Endothelial cell of umbilical vein (primary cell): ENCODE data around the gene NELFA. TPM values are rescaled to one million over a fixed set of nuclear protein-coding genes. Genes with fewer than 3 reads are reported as not detected.

Experiments used
- BruUV-seq: library from RNA; stranded (reverse); fragments of 400-500 nt; replicated peaks from 2 replicates; lab custom pipeline; 2021; lab: Mats Ljungman, UMichigan
- CTCF ChIA-PET: fragments of 300-600, 350-600 bp; sonication (Branson Sonifier 250); formaldehyde crosslinking; loops from one replicate; lab custom pipeline; 2021; ENCODE audit warnings: antibody characterized with exemption, inconsistent platforms; lab: Charles Lee
- POLR2A ChIA-PET: fragments of 300-600, 350-600 bp; sonication (Branson Sonifier 250); formaldehyde crosslinking; loops from one replicate; lab custom pipeline; 2021; ENCODE audit warnings: antibody characterized with exemption, inconsistent platforms; lab: Charles Lee
- DNase-seq: peaks from one replicate; pipeline ENCODE4 v3.0.0-alpha.2; 2011; ENCODE audit warnings: low read depth, low spot score
- FAIRE-seq: peaks from 2 replicates; lab custom pipeline; 2011; peaks lifted over from hg19 to GRCh38; lab: Jason Lieb, UNC
- H2AFZ ChIP-seq: 2 replicates; pipeline ENCODE4 v1.6.0; 2012; ENCODE audit warnings: low read depth, low read length, control low read depth, inconsistent platforms
- H3K27ac ChIP-seq: 2 replicates; pipeline ENCODE4 v1.5.1; 2011; ENCODE audit warnings: low read depth, mild to moderate bottlenecking, control low read depth, low read length, moderate library complexity; ENCODE audit not compliant: insufficient read depth
- H3K27me3 ChIP-seq, 2 experiments: 2 replicates each; pipeline versions ENCODE4 v1.6.0 to v1.6.1; 2011; ENCODE audit warnings: low read length in 2 of 2, mixed read lengths in 1 of 2; ENCODE audit not compliant: control insufficient read depth in 2 of 2, insufficient read depth in 2 of 2
- H3K36me3 ChIP-seq, 2 experiments: 2 replicates in 1 of 2; 3 replicates in 1 of 2; pipeline ENCODE4 v1.5.1; 2011; ENCODE audit warnings: low read length in 2 of 2, mild to moderate bottlenecking in 1 of 2, moderate library complexity in 1 of 2; ENCODE audit not compliant: control insufficient read depth in 2 of 2, insufficient read depth in 2 of 2; ENCODE audit errors: extremely low read depth in 1 of 2
- H3K4me1 ChIP-seq: 3 replicates; pipeline ENCODE4 v1.5.1; 2011; ENCODE audit warnings: mild to moderate bottlenecking, low read length; ENCODE audit not compliant: control insufficient read depth, insufficient read depth; ENCODE audit errors: extremely low read depth
- H3K4me2 ChIP-seq: 2 replicates; pipeline ENCODE4 v1.6.1; 2011; ENCODE audit warnings: low read length, control low read depth, mixed read lengths; ENCODE audit not compliant: insufficient read depth
- H3K4me3 ChIP-seq, 3 experiments: fragments of 200-600 bp in 1 of 3; sonication (generic), shearing (Covaris generic) in 1 of 3; replicated peaks in 1 of 3; 2 replicates each; pipeline ENCODE4 v1.5.1; 2011 to 2016; ENCODE audit warnings: control low read depth in 3 of 3, low read length in 3 of 3, mild to moderate bottlenecking in 2 of 3, inconsistent platforms in 1 of 3, low read depth in 1 of 3, moderate library complexity in 1 of 3; ENCODE audit not compliant: insufficient read depth in 1 of 3
- H3K79me2 ChIP-seq: 2 replicates; pipeline ENCODE4 v1.6.0; 2012; ENCODE audit warnings: low read length, inconsistent platforms; ENCODE audit not compliant: control insufficient read depth, insufficient read depth
- H3K9ac ChIP-seq: replicated peaks from 2 replicates; pipeline ENCODE3; 2011; ENCODE audit warnings: low read length, control low read depth; ENCODE audit not compliant: insufficient read depth; ENCODE audit errors: extremely low read depth
- H3K9me1 ChIP-seq: replicated peaks from 3 replicates; pipeline ENCODE4 v1.6.0; 2011; ENCODE audit warnings: mild to moderate bottlenecking, low read length; ENCODE audit not compliant: control insufficient read depth, insufficient read depth; ENCODE audit errors: extremely low read depth
- H3K9me3 ChIP-seq: replicated peaks from 2 replicates; pipeline ENCODE4 v1.5.1; 2012; ENCODE audit warnings: low read length, inconsistent platforms; ENCODE audit not compliant: control insufficient read depth, insufficient read depth
- H4K20me1 ChIP-seq: replicated peaks from 2 replicates; pipeline ENCODE3; 2011; ENCODE audit warnings: mild to moderate bottlenecking, low read length; ENCODE audit not compliant: control insufficient read depth, insufficient read depth; ENCODE audit errors: extremely low read depth
- CTCF ChIP-seq, 2 donors: IDR thresholded peaks; 1 replicate in 1 of 2; 2 replicates in 1 of 2; pipeline ENCODE4 v1.5.1; 2011; ENCODE audit warnings: low read length in 2 of 2, mild to moderate bottlenecking in 2 of 2, moderate library complexity in 2 of 2, control low read depth in 1 of 2, inconsistent platforms in 1 of 2, low read depth in 1 of 2; ENCODE audit not compliant: insufficient read depth in 1 of 2; ENCODE audit errors: extremely low read depth in 1 of 2
- EZH2 ChIP-seq: IDR thresholded peaks from 2 replicates; pipeline ENCODE4 v1.6.1; 2012; ENCODE audit warnings: borderline replicate concordance, low read depth, mild to moderate bottlenecking, moderate library complexity, low read length, inconsistent platforms; ENCODE audit not compliant: severe bottlenecking
- FOS ChIP-seq: IDR thresholded peaks from 2 replicates; pipeline ENCODE4 v1.6.1; 2011; ENCODE audit warnings: mild to moderate bottlenecking, low read length, moderate library complexity, borderline replicate concordance; ENCODE audit not compliant: insufficient read depth
- GATA2 ChIP-seq: IDR thresholded peaks from 2 replicates; pipeline ENCODE4 v1.7.0; 2011; ENCODE audit warnings: low read depth, mild to moderate bottlenecking, moderate library complexity, mixed read lengths, low read length; ENCODE audit not compliant: insufficient read length, insufficient read depth
- JUN ChIP-seq: IDR thresholded peaks from 2 replicates; pipeline ENCODE4 v1.6.1; 2011; ENCODE audit warnings: borderline replicate concordance, low read depth; ENCODE audit not compliant: insufficient read length, insufficient read depth
- MAX ChIP-seq: IDR thresholded peaks from 2 replicates; pipeline ENCODE4 v1.6.1; 2011; ENCODE audit not compliant: insufficient read depth, insufficient read length
- MYC ChIP-seq: IDR thresholded peaks from one replicate; pipeline ENCODE4 v1.6.1; 2011; ENCODE audit warnings: mild to moderate bottlenecking, low read depth, low read length
- POLR2A ChIP-seq: IDR thresholded peaks from 2 replicates; pipeline ENCODE4 v1.6.1; 2012; ENCODE audit warnings: low read depth, mild to moderate bottlenecking, control low read depth, low read length
- POLR2AphosphoS5 ChIP-seq: IDR thresholded peaks from 2 replicates; pipeline ENCODE4 v1.6.1; 2012; ENCODE audit warnings: low read depth, mild to moderate bottlenecking, control low read depth, low read length, moderate library complexity; ENCODE audit not compliant: insufficient read depth
- dilution Hi-C: fragments of 300-500 bp; cut with MboI; formaldehyde crosslinking; loops from one replicate; pipeline ENCODE4 v1.15.0; 2019; ENCODE audit warnings: low sequenced_read_pairs; ENCODE audit not compliant: extremely low pct_ligation_motif_present
- intact Hi-C: fragments of 100-400 bp; cut with micrococcal nuclease; formaldehyde crosslinking; loops from one replicate; pipeline ENCODE4 v1.10.0; 2022
- polyA plus RNA-seq, 4 experiments: library from polyadenylated mRNA; depleted of rRNA in 3 of 4; stranded (reverse) in 3 of 4; unstranded in 1 of 4; fragments of >200 nt; gene quantifications; 2 replicates each; pipeline versions ENCODE4 v1.2.1 to v1.2.3, GENCODE V29; 2011 to 2012; ENCODE audit warnings: missing spikeins in 1 of 4
- total RNA-seq: library from RNA; stranded (reverse); gene quantifications from 2 replicates; pipeline ENCODE4 v1.2.3, GENCODE V29; 2021

Gene NELFA
- total and polyA plus RNA-seq, 2 donors (not counting 3 experiments of a cell fraction or from before 2014, with no cell fraction given) = 22.8 to 30.3 TPM

GRCh38 chr4:1964971-1965370, 43.8 kb downstream of the NELFA start:
- TF ChIP-seq POLR2AphosphoS5 = no peak
- TF ChIP-seq EZH2 = no peak
- TF ChIP-seq JUN = no peak
- TF ChIP-seq FOS = no peak
- TF ChIP-seq GATA2 = no peak
- TF ChIP-seq POLR2A = no peak
- no peak for TF ChIP-seq MYC
- TF ChIP-seq MAX = no peak
- TF ChIP-seq CTCF (IDR thresholded peaks at IDR 0.05; ENCODE audit: extremely low read depth in 1 of 2, insufficient read depth in 1 of 2, low read depth in 1 of 2, low read length in 2 of 2) = no peak
- Histone ChIP-seq H2AFZ (no peak overlapping the region), H3K9me3 (no peaks in the 10 kb centered on the region), H4K20me1 (no peaks in the 10 kb centered on the region), H3K4me3 (no peak overlapping the region), H3K36me3 (peaks cover 6 to 38% of the 10 kb centered on the region in 2 experiments), H3K27me3 (no peaks in the 10 kb centered on the region), H3K9me1 (no peaks in the 10 kb centered on the region), H3K27ac (no peak overlapping the region), H3K4me1 (no peaks in the 10 kb centered on the region), H3K9ac (no peak overlapping the region), H3K79me2 (no peaks in the 10 kb centered on the region), H3K4me2 (no peak overlapping the region)
- ChIA-PET POLR2A (no interaction called here), CTCF (interaction anchor here (1.7 kb wide), 1 partner anchor 11 kb away, joined by 3 read pairs; no protein-coding TSS in a partner anchor)
- DNase-seq (no peak), FAIRE-seq (no peak)
- BruUV-seq = no TSS peak
- dilution Hi-C loops = no loop called here
- intact Hi-C loops = no loop called here
